ENCODE data around the gene ST6GALNAC3. TPM values are rescaled to one million over a fixed set of nuclear protein-coding genes. Genes with fewer than 3 reads are reported as not detected.

Gene ST6GALNAC3
- total and polyA plus RNA-seq, 2 donors from 2014 or later = 8.8 to 15.8 TPM

GRCh38 chr1:76657623-76658022 lies 583.1 kb downstream of the ST6GALNAC3 start:
- Histone ChIP-seq H3K4me1 (ENCODE audit: control insufficient read depth in 2 of 3, insufficient read depth in 2 of 3, low read depth in 1 of 3, low read length in 3 of 3) (no peaks in the 10 kb centered on the region), H3K9ac (ENCODE audit: low read length in 3 of 3) (no peak overlapping the region), H3K27me3 (ENCODE audit: control insufficient read depth, insufficient read depth, low read length) (no peaks in the 10 kb centered on the region), H3K27ac (ENCODE audit: low read depth in 2 of 2, low read length in 2 of 2) (no peak overlapping the region), H3K4me3 (ENCODE audit: low read length in 3 of 3) (no peak overlapping the region), H3K9me3 (ENCODE audit: control insufficient read depth in 2 of 3, insufficient read depth in 1 of 3, low read length in 3 of 3) (no peaks in the 10 kb centered on the region), H3K36me3 (ENCODE audit: control insufficient read depth in 2 of 3, insufficient read depth in 3 of 3, low read length in 3 of 3) (no peaks in the 10 kb centered on the region)
- DNase-seq (no peak), FAIRE-seq (no peak)
- intact Hi-C loops (cut with DNase I) = no loop called here
- TF ChIP-seq, protein P1, sequence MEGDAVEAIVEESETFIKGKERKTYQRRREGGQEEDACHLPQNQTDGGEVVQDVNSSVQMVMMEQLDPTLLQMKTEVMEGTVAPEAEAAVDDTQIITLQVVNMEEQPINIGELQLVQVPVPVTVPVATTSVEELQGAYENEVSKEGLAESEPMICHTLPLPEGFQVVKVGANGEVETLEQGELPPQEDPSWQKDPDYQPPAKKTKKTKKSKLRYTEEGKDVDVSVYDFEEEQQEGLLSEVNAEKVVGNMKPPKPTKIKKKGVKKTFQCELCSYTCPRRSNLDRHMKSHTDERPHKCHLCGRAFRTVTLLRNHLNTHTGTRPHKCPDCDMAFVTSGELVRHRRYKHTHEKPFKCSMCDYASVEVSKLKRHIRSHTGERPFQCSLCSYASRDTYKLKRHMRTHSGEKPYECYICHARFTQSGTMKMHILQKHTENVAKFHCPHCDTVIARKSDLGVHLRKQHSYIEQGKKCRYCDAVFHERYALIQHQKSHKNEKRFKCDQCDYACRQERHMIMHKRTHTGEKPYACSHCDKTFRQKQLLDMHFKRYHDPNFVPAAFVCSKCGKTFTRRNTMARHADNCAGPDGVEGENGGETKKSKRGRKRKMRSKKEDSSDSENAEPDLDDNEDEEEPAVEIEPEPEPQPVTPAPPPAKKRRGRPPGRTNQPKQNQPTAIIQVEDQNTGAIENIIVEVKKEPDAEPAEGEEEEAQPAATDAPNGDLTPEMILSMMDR (IDR thresholded peaks at IDR 0.05; ENCODE audit: borderline replicate concordance, extremely low read depth, insufficient read depth) = no peak

DNA sequence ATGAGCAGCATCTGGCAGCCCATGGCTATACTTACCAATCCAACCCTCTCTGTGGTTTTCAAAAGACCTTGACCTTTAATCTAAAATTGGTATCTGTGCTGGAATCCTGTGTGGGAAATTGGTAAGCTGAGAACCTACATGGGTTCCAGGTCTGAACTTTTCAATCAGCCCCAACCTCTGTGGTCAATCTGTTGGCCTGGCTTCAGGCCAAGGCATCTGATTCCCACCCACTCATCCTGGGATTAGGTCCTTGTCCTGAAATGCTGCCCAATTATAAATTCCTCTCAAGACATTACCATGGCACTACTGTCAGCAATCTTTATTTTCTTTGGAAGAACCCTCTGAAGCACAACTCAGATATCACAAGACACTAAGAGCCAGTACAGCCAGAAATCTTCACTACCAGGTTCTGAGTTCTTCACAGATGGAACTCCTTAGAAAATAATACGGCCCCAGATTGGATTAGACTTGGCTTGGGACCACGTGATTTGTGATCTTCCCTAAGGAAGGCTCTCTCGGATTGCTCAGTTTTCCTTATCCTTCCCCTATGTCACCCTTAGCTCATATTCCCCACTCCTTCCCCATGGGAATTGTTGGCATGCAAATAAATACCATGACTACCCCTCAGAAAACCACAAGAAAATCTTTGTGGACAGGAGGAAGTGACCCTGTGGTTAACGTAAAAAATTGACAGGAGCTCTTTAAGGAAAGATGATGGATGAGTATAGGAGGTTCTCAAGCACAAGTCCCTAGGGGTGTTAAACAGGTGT lies 584.8 kb downstream of the ST6GALNAC3 start:
- Histone ChIP-seq H3K4me1 (ENCODE audit: control insufficient read depth in 2 of 3, insufficient read depth in 2 of 3, low read depth in 1 of 3, low read length in 3 of 3) (no peaks in the 10 kb centered on the region), H3K9ac (ENCODE audit: low read length in 3 of 3) (no peak overlapping the region), H3K9me3 (ENCODE audit: control insufficient read depth in 2 of 3, insufficient read depth in 1 of 3, low read length in 3 of 3) (no peaks in the 10 kb centered on the region), H3K27ac (ENCODE audit: low read depth in 2 of 2, low read length in 2 of 2) (no peak overlapping the region), H3K36me3 (ENCODE audit: control insufficient read depth in 2 of 3, insufficient read depth in 3 of 3, low read length in 3 of 3) (no peaks in the 10 kb centered on the region), H3K27me3 (ENCODE audit: control insufficient read depth, insufficient read depth, low read length) (no peaks in the 10 kb centered on the region), H3K4me3 (ENCODE audit: low read length in 3 of 3) (no peak overlapping the region)
- intact Hi-C loops (cut with DNase I) = no loop called here
- TF ChIP-seq, protein P1 (IDR thresholded peaks at IDR 0.05; ENCODE audit: borderline replicate concordance, extremely low read depth, insufficient read depth) = no peak
- no peak for DNase-seq
- no peak for FAIRE-seq

DNA sequence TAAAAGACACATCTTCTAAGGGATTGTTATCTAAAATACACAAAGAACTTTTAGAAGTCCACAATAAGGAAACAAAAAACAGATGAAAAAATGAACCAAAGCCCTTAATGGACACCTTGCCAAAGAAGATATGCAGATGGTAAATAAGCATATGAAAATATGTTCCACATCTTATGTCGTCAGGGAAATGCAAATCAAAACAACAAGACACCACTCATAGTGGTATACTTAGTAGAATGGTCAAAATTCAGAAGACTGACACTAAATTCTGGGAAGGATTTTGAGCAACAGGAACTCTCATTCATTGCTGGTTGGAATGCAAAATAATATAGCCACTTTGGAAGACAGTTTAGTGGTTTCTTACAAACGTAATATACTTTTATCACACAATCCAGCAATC lies 587.0 kb downstream of the ST6GALNAC3 start:
- Histone ChIP-seq H3K4me3 (ENCODE audit: low read length in 3 of 3) (no peak overlapping the region), H3K9ac (ENCODE audit: low read length in 3 of 3) (no peak overlapping the region), H3K4me1 (ENCODE audit: control insufficient read depth in 2 of 3, insufficient read depth in 2 of 3, low read depth in 1 of 3, low read length in 3 of 3) (no peaks in the 10 kb centered on the region), H3K27ac (ENCODE audit: low read depth in 2 of 2, low read length in 2 of 2) (no peak overlapping the region), H3K9me3 (ENCODE audit: control insufficient read depth in 2 of 3, insufficient read depth in 1 of 3, low read length in 3 of 3) (no peaks in the 10 kb centered on the region), H3K36me3 (ENCODE audit: control insufficient read depth in 2 of 3, insufficient read depth in 3 of 3, low read length in 3 of 3) (no peaks in the 10 kb centered on the region), H3K27me3 (ENCODE audit: control insufficient read depth, insufficient read depth, low read length) (no peaks in the 10 kb centered on the region)
- no peak for FAIRE-seq
- TF ChIP-seq, protein P1 (IDR thresholded peaks at IDR 0.05; ENCODE audit: borderline replicate concordance, extremely low read depth, insufficient read depth) = no peak
- no peak for DNase-seq
- intact Hi-C loops (cut with DNase I) = no loop called here

Measured in kidney (tissue), 14 donors.